Tibial nerve (tissue), 4 donors: Measurements from ENCODE around the gene VASH1.

Source experiments
- CTCF ChIP-seq, 5 experiments: fragments of 200-600 bp in 3 of 5; fragments of 450-650 bp in 2 of 5; sonication (generic) in 3 of 5; IDR thresholded peaks; one replicate each; pipeline ENCODE4 v1.5.1; 2016 to 2019; ENCODE audit warnings: antibody characterized with exemption in 5 of 5, mild to moderate bottlenecking in 3 of 5, moderate library complexity in 2 of 5
- EP300 ChIP-seq, 2 donors: sonication (generic); formaldehyde crosslinking; IDR thresholded peaks; one replicate each; pipeline ENCODE4 v1.6.1; 2017; ENCODE audit warnings: antibody characterized with exemption in 2 of 2, mild to moderate bottlenecking in 1 of 2

- TF ChIP-seq CTCF (IDR thresholded peaks at IDR 0.05) = no peak
- no peak for TF ChIP-seq EP300 (IDR thresholded peaks at IDR 0.05)
Observed at GRCh38 chr14:76771437-76771980, 10.2 kb downstream of the VASH1 start.
